GM10266 (cell line): ENCODE results near the gene KIF19.

ENCODE experiments used
- DNase-seq: peaks from one replicate; pipeline ENCODE4 v3.0.0; 2012; ENCODE audit errors: extremely low spot score
- CTCF ChIP-seq: IDR thresholded peaks from 2 replicates; pipeline ENCODE4 v1.5.1; 2012; ENCODE audit warnings: mild to moderate bottlenecking, low read depth; ENCODE audit not compliant: control insufficient read depth, insufficient read depth; ENCODE audit errors: missing control alignments

Gene KIF19

GRCh38 chr17:74356646-74357465, 30.8 kb downstream of the KIF19 start:
- no peak for DNase-seq
- TF ChIP-seq CTCF, result no peak

- TF ChIP-seq CTCF, result no peak
- no peak for DNase-seq
Observed at GRCh38 chr17:74357466-74357809, 31.4 kb downstream of the KIF19 start.

GRCh38 chr17:74358697-74359096, 32.7 kb downstream of the KIF19 start:
- no peak for TF ChIP-seq CTCF
- no peak for DNase-seq

GRCh38 chr17:74359916-74360315, 33.9 kb downstream of the KIF19 start:
- no peak for DNase-seq
- TF ChIP-seq CTCF, result no peak

- no peak for DNase-seq
- TF ChIP-seq CTCF, result no peak
Observed at GRCh38 chr17:74360899-74361229, 34.8 kb downstream of the KIF19 start.

GRCh38 chr17:74361230-74362068, 35.4 kb downstream of the KIF19 start, which contains the start of gene BTBD17:
Gene BTBD17 (minus strand): TSS chr17:74361868. CDS start chr17:74361819, 49 bp downstream.
- peak; percentile 77 for TF ChIP-seq CTCF
- peak; percentile 71 for DNase-seq

GRCh38 chr17:74362069-74362405, 36.0 kb downstream of the KIF19 start:
- DNase-seq, result no peak
- no peak for TF ChIP-seq CTCF
